HG03571 (cell line): Measurements from ENCODE around the gene PARD3B.

Experiments
- ATAC-seq: cut with Tn5 transposase; IDR thresholded peaks from one replicate; pipeline ENCODE4 v1.9.1; 2021; ENCODE audit not compliant: unreplicated experiment

Gene PARD3B

DNA sequence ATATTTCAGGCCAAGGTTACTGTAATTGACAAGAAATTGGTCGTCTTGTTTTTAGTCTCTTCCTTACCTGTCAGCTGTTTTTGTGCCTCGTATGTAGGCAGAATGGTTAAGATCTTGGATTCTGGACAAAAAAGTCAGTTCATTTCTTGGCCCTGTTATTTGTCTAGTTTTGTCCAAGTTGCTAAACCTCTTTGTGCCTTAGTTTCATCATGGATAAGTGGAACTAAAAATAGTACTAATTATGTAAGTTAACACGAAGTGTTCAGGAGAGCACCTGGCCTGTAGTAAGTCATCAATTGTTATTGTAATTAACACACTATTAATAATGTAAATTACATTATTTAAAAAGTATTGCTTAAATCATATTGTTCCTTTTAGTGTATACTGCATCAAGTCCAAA, 148.0 kb downstream of the PARD3B start:
- ATAC-seq: no peak

DNA sequence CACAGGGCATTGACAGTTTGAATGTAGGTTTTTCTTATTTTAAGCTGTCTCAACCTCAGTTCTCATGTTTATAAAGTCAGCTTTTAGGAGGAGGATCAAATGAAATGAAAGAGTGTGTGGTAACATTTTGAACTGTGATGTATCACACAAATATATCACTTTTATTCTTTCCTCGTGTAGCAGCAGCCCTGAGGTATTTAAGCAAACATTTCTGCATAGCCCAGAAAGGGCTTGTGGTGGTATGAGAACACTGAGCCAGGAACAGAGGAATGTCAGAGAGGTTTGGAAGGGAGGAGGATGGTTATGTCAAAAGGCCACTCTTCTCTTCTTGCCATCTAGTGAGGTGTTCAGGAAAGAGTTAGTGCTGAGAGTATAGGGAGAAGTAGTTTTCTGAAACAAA, 150.2 kb downstream of the PARD3B start:
- ATAC-seq: no peak

DNA sequence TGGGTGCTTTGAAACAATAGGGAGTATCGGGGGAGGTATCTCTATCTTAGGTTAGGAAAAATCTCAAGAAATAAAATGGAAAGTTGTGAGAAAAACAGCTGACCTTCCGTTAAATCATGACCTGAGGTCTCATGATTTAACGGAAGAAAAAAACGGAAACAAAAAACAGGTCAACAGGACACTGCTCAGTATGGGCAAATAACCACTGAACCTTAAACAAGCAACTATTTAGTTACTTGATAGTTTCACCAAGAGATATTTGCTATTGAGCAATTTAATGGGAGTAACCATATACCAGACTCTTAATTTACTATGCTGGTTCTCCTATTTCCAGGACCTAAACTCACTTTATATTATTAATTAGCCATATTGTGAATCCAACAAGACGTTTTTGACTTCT, 150.8 kb downstream of the PARD3B start:
- no peak for ATAC-seq

DNA sequence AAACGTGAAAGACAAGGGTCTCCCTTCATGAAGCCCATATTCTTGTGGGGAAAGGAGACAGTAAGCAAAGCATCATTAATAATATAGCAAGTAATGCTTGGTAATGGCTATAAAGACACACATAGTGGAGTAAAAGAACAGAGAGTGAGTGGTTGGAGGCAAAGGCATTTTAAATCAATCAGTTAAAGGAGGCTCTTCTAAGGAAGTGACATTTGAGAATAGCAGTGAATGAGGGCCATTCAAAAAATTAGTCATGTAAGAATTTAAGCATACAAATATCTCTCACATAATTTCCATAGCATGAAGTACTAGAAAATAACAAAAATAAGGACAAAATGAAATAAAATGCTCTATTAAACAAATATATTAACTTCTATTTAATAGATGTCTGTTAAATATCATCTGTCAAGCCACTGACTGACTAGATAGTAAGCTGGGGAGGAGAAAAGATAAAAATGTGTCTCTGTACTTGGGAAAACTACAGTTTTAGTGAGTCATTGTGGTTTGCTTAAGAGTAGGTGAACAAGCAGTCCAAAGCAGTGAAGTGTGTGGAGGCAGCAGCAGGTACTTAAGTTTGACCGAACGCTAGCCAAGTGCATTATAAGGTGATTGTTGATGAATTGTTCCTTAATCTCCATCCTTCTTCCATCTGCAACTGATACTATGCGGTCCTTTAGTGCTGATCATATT, 160.1 kb downstream of the PARD3B start:
- no peak for ATAC-seq

DNA sequence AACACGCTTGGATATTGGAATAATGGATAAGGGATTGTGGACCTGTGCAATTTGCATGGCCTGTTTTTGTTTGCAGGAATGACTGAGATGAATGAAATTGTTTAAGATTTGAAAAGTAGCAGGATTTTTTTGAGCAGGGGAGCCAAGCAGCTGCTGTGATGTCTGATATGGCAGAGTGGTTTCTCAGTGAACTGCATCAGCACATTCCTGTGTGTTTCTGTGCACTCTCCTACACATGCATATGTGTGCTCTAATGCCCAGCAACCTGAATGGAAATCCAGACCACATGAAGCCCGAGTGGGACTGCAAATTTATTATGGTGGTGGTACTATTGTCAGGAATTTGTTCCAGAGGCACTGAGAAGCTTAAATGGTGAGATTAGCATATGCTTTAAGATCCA, 161.7 kb downstream of the PARD3B start:
- no peak for ATAC-seq

DNA sequence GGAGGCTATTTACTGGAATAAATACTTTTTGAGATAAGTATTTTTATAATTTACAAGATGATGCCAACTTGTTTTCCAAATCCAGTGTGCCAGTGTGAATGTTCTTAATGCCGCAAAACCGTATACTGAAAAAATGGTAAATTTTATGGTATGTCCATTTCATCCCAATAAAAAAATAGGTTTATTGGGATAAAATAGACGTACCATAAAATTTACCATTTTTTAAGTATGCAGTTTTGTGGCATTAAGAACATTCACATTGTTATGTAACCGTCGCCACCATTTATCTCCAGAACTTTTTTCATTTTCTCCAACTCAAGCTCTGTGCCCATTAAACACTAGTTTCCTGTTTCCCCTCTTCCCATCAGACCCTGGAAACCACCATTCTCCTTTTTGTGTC, 167.9 kb downstream of the PARD3B start:
- no peak for ATAC-seq

DNA sequence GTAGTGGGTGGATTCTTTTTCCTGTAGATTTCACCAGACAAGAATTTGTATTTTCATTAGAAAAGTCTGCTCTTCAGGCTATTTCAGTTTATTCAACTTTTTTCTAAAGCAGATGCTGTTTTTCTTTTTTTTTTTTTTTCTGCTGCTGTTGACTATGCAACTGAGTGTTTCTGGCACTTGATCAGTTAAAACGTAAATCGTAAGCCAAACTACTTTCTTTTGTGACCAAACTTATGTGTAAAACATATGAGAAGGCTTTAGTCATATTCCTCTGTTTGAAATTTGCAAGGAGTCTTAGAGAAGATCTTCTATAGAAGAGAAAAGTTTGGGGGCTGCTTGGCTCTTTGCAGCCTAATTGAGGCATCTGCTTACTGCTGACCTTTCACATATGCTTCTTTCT, 170.1 kb downstream of the PARD3B start:
- ATAC-seq: no peak

DNA sequence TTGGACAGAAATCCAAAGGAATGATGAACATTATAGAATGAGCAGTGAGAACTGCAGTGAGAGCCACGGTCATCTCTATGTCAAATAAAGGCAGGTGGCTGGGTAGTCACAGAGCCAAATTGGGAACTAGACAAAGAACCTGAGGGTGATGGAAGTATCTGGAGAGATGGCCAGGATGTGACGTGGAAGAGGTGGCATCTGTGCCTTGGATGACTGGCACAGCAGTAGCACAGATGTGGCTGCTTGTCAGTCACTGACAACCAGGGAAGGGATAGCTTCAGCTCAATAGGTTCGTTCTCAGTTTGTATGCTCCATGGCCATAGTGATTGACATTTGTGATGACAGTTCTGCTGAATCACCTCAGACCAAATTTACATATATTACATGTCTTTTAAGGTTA, 172.3 kb downstream of the PARD3B start:
- no peak for ATAC-seq

DNA sequence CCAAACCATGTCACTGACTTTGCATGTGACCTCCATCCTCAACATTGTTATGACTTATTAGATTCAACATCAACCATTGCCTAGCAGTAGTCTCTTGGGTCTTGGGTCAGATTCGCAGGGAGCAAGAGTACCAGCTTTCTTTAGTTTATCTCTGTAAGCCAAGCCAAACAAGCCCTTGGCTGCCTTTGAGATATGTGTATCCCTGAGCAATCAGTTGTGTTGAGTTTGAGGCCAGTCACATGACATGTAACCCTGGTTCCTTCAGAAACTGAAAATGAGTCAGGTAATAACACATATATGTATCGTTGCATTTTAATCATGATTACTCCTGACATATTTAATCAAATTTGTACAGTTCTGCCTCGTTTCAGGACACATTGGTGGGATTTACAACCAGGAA, 173.3 kb downstream of the PARD3B start:
- ATAC-seq: no peak

DNA sequence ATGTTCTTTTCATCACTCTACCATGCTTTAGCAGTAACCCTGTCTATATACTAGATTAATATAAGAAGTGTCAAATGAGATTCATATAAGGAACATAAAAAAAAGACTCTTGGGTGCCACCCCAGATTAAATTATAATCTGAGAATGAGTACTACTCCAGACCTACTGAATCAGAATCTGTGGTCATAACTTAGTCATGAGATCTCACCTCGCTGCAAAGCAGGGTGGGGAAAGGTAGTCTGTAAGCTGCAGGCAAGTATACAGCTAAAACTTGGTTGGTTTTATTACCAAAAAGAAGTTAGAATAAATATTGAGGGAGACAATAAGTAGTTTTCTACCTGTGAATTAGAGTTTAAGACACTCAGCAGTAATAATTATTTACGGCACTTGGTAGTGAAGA, 175.6 kb downstream of the PARD3B start:
- no peak for ATAC-seq

DNA sequence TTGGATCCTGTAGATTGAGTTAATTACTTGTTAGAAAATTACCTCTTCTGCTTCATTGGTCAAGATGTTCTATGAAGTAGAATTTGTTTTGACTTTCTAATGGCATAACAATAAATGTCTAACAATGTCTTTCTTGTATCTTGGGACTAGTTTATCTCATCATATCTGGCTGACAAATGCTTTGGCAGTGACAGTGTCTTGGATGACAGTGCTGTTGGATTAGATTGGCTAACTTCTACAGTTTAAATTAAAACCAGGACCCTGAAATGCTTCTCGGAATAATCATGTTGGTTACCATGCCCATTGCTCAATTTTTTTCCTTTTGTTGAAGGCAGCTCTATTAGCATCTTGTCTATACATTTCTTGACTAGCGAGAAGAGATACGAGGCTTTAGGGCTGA, 176.9 kb downstream of the PARD3B start:
- ATAC-seq: no peak

DNA sequence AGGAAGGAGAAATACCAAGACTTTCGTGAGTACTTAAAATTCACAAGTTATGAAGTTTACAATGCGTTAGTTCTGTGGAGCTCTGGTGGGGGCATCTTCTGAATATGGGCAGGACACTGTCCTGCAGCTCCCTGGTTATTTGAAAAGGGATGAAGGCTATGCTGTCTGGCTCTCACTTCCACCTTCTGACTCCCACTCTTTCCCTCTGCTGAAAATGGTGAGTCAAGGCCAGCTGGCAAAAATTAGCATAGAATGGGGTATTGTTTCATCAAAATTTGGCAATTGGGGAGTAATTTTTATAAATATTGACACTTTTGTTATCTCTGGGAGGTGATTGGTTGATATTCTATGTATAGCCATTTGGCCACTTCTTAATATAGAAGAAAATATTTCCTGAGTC, 177.4 kb downstream of the PARD3B start:
- ATAC-seq: no peak

DNA sequence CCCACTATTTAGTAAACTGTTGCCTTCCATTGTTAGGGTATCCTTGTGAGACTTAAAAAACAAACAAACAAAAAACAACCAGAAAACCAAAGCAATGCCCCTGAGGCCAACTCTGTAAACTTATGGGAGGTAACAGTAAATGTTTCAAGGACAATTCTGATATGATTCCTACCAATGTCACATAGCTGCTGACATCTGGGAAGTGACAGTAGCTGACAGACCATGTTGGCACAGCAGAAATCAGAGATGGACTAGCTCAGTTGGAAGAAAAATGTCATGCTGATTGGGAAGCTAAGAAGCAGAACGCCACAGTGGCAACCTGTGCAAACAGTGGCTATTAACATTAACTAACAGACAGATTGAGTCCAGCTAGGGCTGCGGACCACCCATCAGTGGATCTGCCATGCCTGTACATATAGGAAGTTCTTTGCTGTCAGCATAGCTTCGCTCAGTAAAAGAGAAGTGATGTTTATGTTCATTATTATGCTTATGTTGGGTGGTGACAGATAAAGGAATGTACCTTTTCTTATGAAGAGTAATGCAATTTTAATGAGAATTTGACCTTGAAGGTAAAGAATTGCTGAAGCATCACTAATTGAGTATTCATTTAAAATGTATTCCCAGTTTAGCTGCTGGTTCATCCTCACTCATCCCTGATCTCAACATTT, 180.6 kb downstream of the PARD3B start:
- ATAC-seq: no peak

DNA sequence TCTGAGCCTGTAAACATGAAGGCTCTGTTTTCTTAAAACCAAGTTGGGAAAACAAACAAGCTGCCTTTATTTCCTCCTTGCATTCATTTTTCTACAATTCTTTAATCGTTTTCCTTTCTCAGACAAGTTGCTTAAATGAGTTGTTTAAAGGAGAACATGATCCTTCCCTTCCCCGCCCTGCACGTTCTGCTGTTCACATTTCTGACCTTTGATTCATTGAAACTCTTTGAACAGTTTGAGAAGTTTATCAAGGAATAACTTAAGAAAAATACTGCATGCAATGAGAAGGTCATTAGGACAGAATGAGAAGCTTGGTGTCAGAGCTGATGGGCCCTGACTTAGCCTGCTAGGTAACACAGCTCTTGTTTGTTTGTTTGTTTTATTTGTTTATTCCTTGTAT, 181.6 kb downstream of the PARD3B start:
- no peak for ATAC-seq

DNA sequence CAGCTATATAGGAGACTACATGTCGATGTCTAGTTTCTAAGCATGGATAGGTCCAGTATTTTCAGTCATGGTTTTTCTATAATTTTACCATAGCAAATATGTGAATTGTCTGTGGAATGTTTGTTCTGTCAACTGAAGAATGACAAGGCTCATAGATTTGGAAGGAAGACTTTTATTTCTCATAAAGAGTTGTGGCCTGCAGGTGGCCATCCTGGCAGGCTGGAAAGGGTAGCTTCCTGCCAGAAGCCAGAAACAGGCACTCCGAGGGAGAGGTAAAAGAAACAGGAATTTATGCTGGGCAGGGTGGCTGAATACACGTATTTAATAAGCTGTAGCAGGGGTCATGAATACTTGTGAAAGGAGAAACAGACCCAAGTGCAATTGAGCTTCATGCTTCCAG, 182.1 kb downstream of the PARD3B start:
- ATAC-seq: no peak

DNA sequence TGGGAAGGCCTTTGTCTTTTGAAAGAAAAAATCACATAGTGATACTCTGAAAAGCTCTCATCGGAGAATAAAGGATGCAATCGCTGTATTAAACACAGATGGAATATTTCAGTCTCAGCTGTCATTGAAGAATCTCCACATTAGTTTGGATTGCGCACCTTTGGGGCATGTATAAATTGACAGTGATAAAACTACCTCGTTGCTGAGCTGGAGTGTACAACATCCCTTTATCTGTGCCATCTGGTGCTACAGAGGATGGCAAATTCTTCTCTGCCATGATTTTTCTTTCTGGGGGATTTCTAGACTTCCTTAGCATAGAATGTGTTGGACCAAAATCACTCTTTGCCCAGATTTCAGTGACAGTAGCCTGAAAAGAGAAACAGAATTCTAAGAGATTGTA, 185.3 kb downstream of the PARD3B start:
- no peak for ATAC-seq

DNA sequence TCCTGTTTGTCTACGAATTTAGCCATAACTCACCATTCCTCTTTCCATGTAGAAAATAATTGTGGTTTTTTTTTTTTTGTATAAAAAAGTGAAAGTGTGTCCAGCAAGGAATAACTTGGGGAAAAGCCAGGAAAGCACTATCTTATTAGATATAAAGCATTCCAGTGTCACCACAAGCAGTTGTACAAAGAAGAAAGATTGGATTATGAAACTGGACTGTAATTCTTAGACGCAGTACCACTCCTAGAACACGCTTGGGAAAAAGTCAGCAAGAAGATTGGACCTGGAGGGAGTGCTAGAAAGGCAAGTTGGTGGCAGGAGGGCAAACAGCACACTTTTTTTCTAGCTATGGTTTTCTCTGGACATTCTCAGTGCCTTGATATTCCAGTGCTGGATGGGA, 186.7 kb downstream of the PARD3B start:
- ATAC-seq: no peak

DNA sequence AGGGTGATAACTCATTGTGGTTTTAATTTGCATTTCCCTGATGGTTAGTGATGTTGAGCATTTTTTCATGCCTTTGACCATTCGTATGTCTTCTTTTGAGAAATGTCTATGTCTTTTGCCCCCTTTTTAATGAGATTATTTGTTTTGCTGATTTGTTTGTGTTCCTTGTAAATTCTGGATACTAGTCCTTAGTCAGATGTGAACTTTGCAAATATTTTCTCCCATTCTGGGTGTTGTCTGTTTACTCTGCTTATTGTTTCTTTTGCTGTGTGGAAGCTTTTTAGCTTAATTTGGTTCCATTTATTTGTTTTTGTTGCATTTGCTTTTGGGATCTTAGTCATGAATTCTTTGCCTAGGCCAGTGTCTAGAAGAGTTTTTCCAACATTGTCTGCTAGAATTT, 192.0 kb downstream of the PARD3B start:
- ATAC-seq: no peak

DNA sequence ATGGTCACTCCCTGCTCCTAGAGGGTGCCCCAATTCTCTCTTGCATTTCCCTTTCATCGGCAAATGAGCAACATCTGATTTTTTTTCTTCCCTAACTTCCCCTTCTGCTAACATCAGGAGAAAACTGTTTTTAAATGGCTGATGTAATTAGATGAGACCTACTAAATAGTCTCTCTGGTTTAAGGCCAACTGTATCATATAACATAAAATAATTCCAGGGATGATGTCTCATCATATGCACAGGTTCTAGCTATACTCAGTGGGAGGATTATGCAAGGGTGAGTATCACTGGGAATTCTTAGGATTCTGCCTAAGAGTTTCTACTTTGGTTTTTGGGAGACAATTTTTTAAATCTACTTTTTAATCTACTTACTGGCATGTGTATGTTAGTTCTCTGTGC, 193.4 kb downstream of the PARD3B start:
- ATAC-seq: no peak

DNA sequence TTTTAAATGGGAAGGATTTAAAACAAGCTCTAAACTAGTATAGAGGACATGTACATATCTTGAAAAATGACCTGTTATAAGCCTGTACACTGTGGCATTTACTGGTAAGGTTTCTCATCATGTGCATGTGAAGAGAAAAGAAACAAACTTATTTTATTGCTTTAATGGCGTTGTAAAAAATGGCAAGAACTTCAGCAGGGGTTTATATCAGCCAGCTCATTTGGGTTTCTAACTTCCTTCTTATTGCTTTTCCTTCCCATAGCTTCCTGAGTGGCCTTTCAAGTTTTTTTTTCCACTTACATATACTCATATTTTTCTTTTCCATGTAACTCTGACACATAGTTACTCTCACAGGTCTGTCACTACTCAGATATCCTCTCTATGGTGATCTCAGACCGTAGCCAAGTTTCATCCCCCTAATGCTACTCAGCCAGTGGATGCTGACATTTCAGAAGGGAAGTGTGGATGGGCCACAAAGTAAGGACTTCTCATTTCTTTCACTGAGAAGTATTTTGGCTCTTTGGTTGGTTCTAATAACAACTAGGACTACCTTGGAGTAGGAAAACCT, 198.2 kb downstream of the PARD3B start:
- no peak for ATAC-seq

DNA sequence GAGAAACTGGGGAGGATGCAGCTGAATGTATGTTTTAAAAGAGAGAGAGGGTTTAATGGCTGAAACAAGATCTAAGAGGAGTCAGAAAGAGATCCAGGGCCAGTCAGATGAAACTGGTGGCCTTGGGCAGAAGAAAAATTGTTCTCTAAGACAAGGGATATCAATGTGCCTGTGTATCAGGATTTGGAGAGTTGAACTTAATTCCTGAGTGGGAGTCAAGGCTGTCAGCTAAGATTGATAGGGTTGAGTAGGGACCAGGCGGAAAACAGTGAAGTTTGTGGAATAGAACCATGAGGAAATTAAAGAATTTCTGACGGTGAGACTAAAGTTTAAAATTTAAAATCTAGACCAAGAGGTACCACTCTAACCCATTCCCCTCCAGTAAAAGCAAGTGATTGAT, 199.2 kb downstream of the PARD3B start:
- no peak for ATAC-seq

DNA sequence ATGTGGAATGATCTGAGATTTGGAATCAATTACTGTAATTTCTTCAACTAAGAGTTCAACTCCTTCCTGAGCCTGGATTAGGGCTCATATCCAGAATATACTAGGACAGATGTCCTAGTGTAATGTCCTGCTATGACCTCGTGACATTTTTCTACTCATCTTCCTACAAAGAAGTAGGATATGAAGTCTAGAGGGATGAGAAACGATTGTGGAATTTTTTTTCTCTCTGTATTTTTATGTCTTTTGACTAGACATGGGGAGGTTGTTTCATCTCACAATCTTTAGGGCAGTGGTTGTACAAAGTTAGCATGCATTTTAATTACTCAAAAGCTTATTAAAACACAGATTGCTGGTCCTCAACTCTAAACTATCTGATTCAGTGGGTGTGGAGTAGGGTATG, 203.0 kb downstream of the PARD3B start:
- no peak for ATAC-seq

DNA sequence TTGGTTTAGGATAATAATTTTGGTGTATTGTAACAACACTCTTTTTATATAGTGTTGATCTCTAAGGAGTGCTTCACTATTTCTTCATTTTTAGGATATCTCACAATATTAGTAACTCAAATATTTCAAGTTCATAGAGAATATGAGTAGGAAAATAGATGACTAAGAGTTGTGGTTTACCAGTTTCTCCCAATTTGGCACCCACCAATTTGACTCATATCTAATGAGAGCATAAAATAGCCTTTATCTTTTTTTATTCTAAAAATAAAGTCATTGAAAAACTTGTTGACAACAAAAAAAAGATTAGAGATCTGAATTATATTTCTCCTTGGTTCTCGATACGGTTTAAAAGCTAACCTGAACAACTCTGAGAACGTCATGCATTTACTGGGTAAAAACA, 204.0 kb downstream of the PARD3B start:
- no peak for ATAC-seq
